ENCODE data around the gene CCKAR. TPM values are rescaled to one million over a fixed set of nuclear protein-coding genes. Genes with fewer than 3 reads are reported as not detected.

Gene CCKAR
- total RNA-seq, 4 donors from 2014 or later = 0.27 to 0.79 TPM; not detected in 2

DNA sequence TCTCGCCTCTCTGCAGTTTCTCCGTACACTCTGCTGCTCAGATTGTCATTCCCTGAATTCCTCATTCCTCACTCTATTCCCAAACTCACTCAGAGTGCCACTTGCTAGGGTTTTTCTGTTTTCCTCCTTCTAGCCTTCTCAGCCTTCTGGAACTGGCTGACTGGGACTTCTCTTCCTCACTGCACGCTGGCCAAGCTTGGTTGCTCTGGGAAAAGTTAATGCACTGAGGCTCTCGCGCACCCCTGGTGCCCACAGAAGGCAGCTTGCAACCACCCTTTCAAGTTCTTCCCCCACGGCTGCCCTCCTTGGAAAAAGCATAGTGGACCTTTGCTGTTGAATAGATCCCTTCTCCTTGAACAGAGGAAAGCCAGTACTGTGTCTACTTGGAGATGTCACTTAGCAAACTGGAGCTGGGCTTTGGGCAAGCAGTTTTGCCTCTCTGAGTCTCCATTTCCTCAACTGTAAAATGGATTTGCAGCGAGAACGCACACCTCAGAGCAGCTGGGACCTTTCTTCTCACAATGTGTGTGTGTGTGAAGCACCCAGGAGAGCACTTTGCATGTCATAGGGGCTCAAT lies 6.0 kb upstream of the CCKAR start:
- intact Hi-C loops (cut with DNase I; ENCODE audit: low total_unique reads) = no loop called here
- no peak for DNase-seq
- in situ Hi-C loops (cut with MboI; ENCODE audit: low pct_ligation_motif_present in 1 of 4, low pct_unique_long_range_greater_than_20kb in 1 of 4, low sequenced_read_pairs in 3 of 4) = no loop called here
- H3K36me3 ChIP-seq = no peaks in the 10 kb centered on the region
- no peaks in the 10 kb centered on the region for H3K27me3 ChIP-seq
- peaks cover 0 to 4% of the 10 kb centered on the region in 2 donors for H3K9me3 ChIP-seq
- H3K4me1 ChIP-seq = no peaks in the 10 kb centered on the region
- no peak overlapping the region for H3K27ac ChIP-seq
- TF ChIP-seq EP300 (IDR thresholded peaks at IDR 0.05; ENCODE audit: low read depth) (no peak), POLR2A (IDR thresholded peaks at IDR 0.05) (no peak), POLR2AphosphoS5 (IDR thresholded peaks at IDR 0.05) (no peak)
- TF ChIP-seq, protein P1, sequence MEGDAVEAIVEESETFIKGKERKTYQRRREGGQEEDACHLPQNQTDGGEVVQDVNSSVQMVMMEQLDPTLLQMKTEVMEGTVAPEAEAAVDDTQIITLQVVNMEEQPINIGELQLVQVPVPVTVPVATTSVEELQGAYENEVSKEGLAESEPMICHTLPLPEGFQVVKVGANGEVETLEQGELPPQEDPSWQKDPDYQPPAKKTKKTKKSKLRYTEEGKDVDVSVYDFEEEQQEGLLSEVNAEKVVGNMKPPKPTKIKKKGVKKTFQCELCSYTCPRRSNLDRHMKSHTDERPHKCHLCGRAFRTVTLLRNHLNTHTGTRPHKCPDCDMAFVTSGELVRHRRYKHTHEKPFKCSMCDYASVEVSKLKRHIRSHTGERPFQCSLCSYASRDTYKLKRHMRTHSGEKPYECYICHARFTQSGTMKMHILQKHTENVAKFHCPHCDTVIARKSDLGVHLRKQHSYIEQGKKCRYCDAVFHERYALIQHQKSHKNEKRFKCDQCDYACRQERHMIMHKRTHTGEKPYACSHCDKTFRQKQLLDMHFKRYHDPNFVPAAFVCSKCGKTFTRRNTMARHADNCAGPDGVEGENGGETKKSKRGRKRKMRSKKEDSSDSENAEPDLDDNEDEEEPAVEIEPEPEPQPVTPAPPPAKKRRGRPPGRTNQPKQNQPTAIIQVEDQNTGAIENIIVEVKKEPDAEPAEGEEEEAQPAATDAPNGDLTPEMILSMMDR (IDR thresholded peaks at IDR 0.05) = no peak
- no peak overlapping the region for H3K4me3 ChIP-seq
- WGBS, 2 donors (ENCODE audit: low coverage in 1 of 2) = 77 to 87% methylated on average over 4 to 8 of the region's 8 CpGs

DNA sequence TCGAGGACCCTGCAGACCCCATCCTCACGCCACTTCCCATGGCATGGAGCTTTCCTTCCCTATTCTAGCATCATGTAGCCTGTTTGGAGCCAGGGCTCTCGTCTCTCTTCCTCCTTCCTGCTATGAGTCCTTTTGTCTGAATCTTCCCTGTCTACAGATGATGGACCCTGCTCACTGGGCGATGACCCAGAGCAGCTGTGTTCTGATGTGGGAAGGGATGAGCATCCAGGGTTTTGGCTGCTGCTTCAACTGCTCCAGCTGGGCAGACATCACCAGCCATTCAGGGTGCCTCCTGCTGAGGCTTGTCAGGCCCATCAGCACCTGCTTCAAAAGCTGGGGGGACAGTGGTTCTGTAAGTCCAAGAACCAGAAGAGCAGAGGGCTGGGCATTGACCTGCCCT lies 3.2 kb upstream of the CCKAR start:
- Histone ChIP-seq H3K4me1 (no peaks in the 10 kb centered on the region), H3K27me3 (no peaks in the 10 kb centered on the region), H3K36me3 (no peaks in the 10 kb centered on the region), H3K4me3 (no peak overlapping the region), H3K9me3 (no peaks in the 10 kb centered on the region), H3K27ac (no peak overlapping the region)
- in situ Hi-C loops (cut with MboI; ENCODE audit: low pct_ligation_motif_present in 1 of 4, low pct_unique_long_range_greater_than_20kb in 1 of 4, low sequenced_read_pairs in 3 of 4) (no loop called here), intact Hi-C loops (cut with DNase I; ENCODE audit: low total_unique reads) (no loop called here)
- 76 to 86% methylated on average over 4 of the region's 4 CpGs for WGBS, 2 donors (ENCODE audit: low coverage in 1 of 2)
- no peak for DNase-seq
- no peak for TF ChIP-seq EP300 (IDR thresholded peaks at IDR 0.05; ENCODE audit: low read depth)
- TF ChIP-seq, protein P1 (IDR thresholded peaks at IDR 0.05) = no peak
- no peak for TF ChIP-seq POLR2A (IDR thresholded peaks at IDR 0.05)
- TF ChIP-seq POLR2AphosphoS5 (IDR thresholded peaks at IDR 0.05) = no peak

DNA sequence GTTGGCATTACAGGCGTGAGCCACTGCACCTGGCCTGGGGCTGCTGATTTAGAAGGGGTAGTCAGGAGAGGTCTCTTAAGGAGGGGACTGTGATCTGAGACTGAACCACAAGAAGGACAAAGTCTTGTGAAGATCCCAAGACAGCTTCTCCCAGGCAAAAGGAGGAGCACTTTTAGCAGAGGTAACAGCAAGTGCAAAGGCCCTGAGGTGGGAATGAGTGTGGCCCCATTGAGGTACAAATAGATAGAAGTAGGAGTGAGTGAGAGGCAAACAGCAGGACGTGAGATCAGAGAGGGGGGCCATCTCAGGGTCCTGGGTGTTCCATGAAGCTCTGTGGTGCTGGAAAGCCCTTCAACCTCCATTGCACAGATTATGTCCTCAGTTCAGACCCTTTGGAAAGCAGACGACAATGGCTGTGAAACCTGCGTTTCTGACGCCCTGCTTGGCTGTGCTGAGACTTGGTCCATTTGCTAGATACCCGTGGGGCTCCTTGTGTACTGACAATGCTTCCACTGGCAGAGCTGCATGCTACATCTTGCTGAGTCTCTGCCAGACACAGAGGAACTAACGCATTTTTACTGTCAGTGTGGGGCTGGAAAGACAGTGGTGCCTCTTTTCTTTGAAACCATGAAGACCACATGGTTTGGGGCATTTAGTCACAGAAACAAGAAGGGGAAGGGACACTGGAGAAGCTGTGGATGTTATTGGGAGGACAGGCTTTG lies 1.3 kb upstream of the CCKAR start:
- Histone ChIP-seq H3K36me3 (no peaks in the 10 kb centered on the region), H3K4me3 (no peak overlapping the region), H3K27me3 (no peaks in the 10 kb centered on the region), H3K4me1 (no peaks in the 10 kb centered on the region), H3K9me3 (no peaks in the 10 kb centered on the region), H3K27ac (no peak overlapping the region)
- 63 to 86% methylated on average over 5 to 7 of the region's 7 CpGs for WGBS, 2 donors (ENCODE audit: low coverage in 1 of 2)
- in situ Hi-C loops (cut with MboI; ENCODE audit: low pct_ligation_motif_present in 1 of 4, low pct_unique_long_range_greater_than_20kb in 1 of 4, low sequenced_read_pairs in 3 of 4) = no loop called here
- TF ChIP-seq, protein P1 (IDR thresholded peaks at IDR 0.05) = no peak
- no peak for TF ChIP-seq POLR2AphosphoS5 (IDR thresholded peaks at IDR 0.05)
- no peak for TF ChIP-seq POLR2A (IDR thresholded peaks at IDR 0.05)
- no peak for TF ChIP-seq EP300 (IDR thresholded peaks at IDR 0.05; ENCODE audit: low read depth)
- no peak for DNase-seq
- intact Hi-C loops (cut with DNase I; ENCODE audit: low total_unique reads) = no loop called here

DNA sequence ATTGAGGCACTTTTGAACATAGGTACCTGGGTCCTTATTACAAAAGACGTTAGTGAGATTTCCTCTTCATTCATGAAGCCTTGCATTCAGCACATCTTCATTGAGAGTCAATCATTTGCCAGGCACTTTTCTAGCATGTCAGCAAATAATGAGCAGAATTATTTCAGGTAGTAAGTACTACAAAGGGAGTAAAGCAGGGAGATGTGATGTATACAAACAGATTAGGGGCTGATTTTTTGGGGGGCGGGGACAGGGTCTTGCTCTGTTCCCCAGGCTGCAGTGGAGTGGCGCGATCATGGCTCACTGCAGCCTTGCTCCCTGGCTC lies 638 bp upstream of the CCKAR start:
- WGBS, 2 donors (ENCODE audit: low coverage in 1 of 2) = 78 to 100% methylated on average over 3 to 4 of the region's 4 CpGs
- H3K9me3 ChIP-seq = no peaks in the 10 kb centered on the region
- in situ Hi-C loops (cut with MboI; ENCODE audit: low pct_ligation_motif_present in 1 of 4, low pct_unique_long_range_greater_than_20kb in 1 of 4, low sequenced_read_pairs in 3 of 4) = no loop called here

More for the DNA sequence above, 638 bp upstream of the CCKAR start:
- Histone ChIP-seq H3K27me3 (no peaks in the 10 kb centered on the region), H3K27ac (no peak overlapping the region), H3K4me3 (no peak overlapping the region), H3K4me1 (no peaks in the 10 kb centered on the region), H3K36me3 (no peaks in the 10 kb centered on the region)
- intact Hi-C loops (cut with DNase I; ENCODE audit: low total_unique reads) = no loop called here
- no peak for DNase-seq
- TF ChIP-seq POLR2AphosphoS5 (IDR thresholded peaks at IDR 0.05) = no peak
- no peak for TF ChIP-seq EP300 (IDR thresholded peaks at IDR 0.05; ENCODE audit: low read depth)
- TF ChIP-seq POLR2A (IDR thresholded peaks at IDR 0.05) = no peak
- TF ChIP-seq, protein P1 (IDR thresholded peaks at IDR 0.05) = no peak

All from transverse colon (tissue), 4 donors.